Measurements from ENCODE around the gene RAP1GAP. TPM values are rescaled to one million over a fixed set of nuclear protein-coding genes. Genes with fewer than 3 reads are reported as not detected.

Gene RAP1GAP
- total and polyA plus RNA-seq, 9 of the 15 experiments (the other 6 are each of a cell fraction or from before 2014, with no cell fraction given): 0.29 to 30.2 (median 19.2) TPM

DNA sequence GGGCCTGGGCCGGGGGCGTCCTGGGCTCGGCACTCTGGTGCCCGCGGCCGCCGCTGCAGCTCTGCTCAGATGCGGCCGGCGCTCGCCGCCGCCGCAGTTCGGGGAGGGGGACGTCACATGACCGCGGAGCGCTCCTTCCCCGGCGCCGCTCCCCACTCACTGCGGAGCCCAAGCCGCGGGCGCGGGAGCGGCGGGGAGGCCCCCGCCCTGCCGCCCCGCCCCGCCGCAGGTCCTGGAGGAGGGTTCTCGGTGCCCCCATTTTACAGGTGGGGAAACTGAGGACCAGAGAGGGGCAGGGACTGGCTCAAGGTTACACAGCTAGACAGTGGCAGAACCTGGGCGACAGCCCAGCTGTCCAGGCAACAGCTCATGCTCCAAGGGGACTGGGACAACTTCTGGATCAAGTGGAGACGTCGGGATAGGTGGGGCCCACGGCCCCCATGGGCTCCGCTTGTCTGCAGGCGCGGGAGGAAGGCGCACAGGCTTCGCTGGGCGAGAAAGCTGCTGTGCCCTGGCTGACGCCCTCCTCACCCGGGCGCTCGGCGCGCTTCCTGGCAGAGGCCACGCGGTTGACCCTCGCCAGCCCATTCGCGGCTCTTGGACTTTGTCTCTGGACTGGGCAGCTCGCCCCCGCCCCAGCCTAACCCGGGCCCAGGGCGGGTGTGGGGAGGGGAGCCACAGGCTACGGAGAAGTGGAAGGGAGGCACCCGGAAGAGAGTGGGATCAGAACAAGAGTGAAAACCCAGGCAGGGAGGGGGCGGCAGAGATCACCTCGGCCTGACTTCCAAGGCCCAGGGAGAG, at the start of gene RAP1GAP (continued):
- TF ChIP-seq, protein P1, sequence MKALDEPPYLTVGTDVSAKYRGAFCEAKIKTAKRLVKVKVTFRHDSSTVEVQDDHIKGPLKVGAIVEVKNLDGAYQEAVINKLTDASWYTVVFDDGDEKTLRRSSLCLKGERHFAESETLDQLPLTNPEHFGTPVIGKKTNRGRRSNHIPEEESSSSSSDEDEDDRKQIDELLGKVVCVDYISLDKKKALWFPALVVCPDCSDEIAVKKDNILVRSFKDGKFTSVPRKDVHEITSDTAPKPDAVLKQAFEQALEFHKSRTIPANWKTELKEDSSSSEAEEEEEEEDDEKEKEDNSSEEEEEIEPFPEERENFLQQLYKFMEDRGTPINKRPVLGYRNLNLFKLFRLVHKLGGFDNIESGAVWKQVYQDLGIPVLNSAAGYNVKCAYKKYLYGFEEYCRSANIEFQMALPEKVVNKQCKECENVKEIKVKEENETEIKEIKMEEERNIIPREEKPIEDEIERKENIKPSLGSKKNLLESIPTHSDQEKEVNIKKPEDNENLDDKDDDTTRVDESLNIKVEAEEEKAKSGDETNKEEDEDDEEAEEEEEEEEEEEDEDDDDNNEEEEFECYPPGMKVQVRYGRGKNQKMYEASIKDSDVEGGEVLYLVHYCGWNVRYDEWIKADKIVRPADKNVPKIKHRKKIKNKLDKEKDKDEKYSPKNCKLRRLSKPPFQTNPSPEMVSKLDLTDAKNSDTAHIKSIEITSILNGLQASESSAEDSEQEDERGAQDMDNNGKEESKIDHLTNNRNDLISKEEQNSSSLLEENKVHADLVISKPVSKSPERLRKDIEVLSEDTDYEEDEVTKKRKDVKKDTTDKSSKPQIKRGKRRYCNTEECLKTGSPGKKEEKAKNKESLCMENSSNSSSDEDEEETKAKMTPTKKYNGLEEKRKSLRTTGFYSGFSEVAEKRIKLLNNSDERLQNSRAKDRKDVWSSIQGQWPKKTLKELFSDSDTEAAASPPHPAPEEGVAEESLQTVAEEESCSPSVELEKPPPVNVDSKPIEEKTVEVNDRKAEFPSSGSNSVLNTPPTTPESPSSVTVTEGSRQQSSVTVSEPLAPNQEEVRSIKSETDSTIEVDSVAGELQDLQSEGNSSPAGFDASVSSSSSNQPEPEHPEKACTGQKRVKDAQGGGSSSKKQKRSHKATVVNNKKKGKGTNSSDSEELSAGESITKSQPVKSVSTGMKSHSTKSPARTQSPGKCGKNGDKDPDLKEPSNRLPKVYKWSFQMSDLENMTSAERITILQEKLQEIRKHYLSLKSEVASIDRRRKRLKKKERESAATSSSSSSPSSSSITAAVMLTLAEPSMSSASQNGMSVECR (CRISPR knock-in tag; IDR thresholded peaks at IDR 0.05): peak; percentile 7
- TF ChIP-seq ZNF778 (CRISPR knock-in tag; IDR thresholded peaks at IDR 0.05): no peak
- TF ChIP-seq, protein P2, sequence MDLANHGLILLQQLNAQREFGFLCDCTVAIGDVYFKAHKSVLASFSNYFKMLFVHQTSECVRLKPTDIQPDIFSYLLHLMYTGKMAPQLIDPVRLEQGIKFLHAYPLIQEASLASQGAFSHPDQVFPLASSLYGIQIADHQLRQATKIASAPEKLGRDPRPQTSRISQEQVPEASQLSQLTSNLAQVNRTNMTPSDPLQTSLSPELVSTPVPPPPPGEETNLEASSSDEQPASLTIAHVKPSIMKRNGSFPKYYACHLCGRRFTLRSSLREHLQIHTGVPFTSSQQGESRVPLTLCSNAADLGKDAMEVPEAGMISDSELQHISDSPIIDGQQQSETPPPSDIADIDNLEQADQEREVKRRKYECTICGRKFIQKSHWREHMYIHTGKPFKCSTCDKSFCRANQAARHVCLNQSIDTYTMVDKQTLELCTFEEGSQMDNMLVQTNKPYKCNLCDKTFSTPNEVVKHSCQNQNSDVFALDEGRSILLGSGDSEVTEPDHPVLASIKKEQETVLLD (IDR thresholded peaks at IDR 0.05): 0 out of 2 replicates have a peak, but pooled peaks have one; percentile 3
- 0 out of 2 replicates have a peak, but pooled peaks have one; percentile 1 for TF ChIP-seq ZNF644 (tag; IDR thresholded peaks at IDR 0.05; ENCODE audit: low read depth)
- no peak for TF ChIP-seq SNRNP70 (optimal IDR thresholded peaks at IDR 0.05; ENCODE audit: low read depth, low read length)
- TF ChIP-seq PURB (CRISPR knock-in tag; IDR thresholded peaks at IDR 0.05; ENCODE audit: low read depth): no peak
- TF ChIP-seq GABPB1 (CRISPR knock-in tag; IDR thresholded peaks at IDR 0.05): peak; percentile 76
- TF ChIP-seq ATF7 (IDR thresholded peaks at IDR 0.05): peak; percentile 44
- TF ChIP-seq MAFF (IDR thresholded peaks at IDR 0.05; ENCODE audit: low read length): no peak
- TF ChIP-seq, protein P3, sequence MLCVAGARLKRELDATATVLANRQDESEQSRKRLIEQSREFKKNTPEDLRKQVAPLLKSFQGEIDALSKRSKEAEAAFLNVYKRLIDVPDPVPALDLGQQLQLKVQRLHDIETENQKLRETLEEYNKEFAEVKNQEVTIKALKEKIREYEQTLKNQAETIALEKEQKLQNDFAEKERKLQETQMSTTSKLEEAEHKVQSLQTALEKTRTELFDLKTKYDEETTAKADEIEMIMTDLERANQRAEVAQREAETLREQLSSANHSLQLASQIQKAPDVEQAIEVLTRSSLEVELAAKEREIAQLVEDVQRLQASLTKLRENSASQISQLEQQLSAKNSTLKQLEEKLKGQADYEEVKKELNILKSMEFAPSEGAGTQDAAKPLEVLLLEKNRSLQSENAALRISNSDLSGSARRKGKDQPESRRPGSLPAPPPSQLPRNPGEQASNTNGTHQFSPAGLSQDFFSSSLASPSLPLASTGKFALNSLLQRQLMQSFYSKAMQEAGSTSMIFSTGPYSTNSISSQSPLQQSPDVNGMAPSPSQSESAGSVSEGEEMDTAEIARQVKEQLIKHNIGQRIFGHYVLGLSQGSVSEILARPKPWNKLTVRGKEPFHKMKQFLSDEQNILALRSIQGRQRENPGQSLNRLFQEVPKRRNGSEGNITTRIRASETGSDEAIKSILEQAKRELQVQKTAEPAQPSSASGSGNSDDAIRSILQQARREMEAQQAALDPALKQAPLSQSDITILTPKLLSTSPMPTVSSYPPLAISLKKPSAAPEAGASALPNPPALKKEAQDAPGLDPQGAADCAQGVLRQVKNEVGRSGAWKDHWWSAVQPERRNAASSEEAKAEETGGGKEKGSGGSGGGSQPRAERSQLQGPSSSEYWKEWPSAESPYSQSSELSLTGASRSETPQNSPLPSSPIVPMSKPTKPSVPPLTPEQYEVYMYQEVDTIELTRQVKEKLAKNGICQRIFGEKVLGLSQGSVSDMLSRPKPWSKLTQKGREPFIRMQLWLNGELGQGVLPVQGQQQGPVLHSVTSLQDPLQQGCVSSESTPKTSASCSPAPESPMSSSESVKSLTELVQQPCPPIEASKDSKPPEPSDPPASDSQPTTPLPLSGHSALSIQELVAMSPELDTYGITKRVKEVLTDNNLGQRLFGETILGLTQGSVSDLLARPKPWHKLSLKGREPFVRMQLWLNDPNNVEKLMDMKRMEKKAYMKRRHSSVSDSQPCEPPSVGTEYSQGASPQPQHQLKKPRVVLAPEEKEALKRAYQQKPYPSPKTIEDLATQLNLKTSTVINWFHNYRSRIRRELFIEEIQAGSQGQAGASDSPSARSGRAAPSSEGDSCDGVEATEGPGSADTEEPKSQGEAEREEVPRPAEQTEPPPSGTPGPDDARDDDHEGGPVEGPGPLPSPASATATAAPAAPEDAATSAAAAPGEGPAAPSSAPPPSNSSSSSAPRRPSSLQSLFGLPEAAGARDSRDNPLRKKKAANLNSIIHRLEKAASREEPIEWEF (CRISPR knock-in tag; IDR thresholded peaks at IDR 0.05): no peak
- no peak for TF ChIP-seq EHMT2 (IDR thresholded peaks at IDR 0.05)
- TF ChIP-seq MTF1 (CRISPR knock-in tag; IDR thresholded peaks at IDR 0.05; ENCODE audit: borderline replicate concordance): no peak
- no peak for TF ChIP-seq MCM5 (IDR thresholded peaks at IDR 0.05; ENCODE audit: low read depth)
- TF ChIP-seq, protein P4, sequence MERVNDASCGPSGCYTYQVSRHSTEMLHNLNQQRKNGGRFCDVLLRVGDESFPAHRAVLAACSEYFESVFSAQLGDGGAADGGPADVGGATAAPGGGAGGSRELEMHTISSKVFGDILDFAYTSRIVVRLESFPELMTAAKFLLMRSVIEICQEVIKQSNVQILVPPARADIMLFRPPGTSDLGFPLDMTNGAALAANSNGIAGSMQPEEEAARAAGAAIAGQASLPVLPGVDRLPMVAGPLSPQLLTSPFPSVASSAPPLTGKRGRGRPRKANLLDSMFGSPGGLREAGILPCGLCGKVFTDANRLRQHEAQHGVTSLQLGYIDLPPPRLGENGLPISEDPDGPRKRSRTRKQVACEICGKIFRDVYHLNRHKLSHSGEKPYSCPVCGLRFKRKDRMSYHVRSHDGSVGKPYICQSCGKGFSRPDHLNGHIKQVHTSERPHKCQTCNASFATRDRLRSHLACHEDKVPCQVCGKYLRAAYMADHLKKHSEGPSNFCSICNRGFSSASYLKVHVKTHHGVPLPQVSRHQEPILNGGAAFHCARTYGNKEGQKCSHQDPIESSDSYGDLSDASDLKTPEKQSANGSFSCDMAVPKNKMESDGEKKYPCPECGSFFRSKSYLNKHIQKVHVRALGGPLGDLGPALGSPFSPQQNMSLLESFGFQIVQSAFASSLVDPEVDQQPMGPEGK (CRISPR knock-in tag; IDR thresholded peaks at IDR 0.05; ENCODE audit: borderline replicate concordance): no peak

All from K562 (cell line).